Measurements from ENCODE around the gene CLMN. TPM values are rescaled to one million over a fixed set of nuclear protein-coding genes. Genes with fewer than 3 reads are reported as not detected.
A peak's percentile ranks its signal among the peaks of the same experiment; 100 is the strongest.

Gene CLMN
- total RNA-seq, 4 donors from 2014 or later, result 3.8 to 10.0 (median 5.3) TPM

DNA sequence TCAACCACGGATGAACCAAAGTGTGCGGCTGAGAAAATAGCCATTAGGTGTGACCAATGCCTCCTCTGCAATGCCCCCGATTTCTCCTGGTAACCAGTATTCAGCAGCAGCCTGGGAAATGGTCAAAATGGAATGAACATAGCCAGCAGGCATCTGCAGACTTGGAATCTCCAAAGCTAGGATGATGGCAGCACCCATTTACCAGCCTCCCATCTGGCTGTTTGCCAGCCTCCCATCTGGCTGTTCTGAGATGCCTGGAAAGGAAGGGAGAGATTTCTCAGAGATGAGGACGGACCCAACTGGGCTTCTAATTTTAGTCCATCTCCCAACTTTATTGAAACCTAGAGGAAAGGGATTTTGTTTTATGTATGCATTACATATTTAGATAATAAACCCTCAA lies 16.2 kb downstream of the CLMN start:
- peaks cover 8% of the 10 kb centered on the region for H3K27me3 ChIP-seq
- WGBS, 2 donors (ENCODE audit: low coverage in 1 of 2), result 68 to 100% methylated on average over 1 to 2 of the region's 4 CpGs
- H3K4me3 ChIP-seq, result no peak overlapping the region
- no peak overlapping the region for H3K27ac ChIP-seq
- peaks cover 0 to 31% (median 0%) of the 10 kb centered on the region in 3 donors for H3K4me1 ChIP-seq
- TF ChIP-seq POLR2AphosphoS5 (IDR thresholded peaks at IDR 0.05), result no peak
- TF ChIP-seq, protein P1, sequence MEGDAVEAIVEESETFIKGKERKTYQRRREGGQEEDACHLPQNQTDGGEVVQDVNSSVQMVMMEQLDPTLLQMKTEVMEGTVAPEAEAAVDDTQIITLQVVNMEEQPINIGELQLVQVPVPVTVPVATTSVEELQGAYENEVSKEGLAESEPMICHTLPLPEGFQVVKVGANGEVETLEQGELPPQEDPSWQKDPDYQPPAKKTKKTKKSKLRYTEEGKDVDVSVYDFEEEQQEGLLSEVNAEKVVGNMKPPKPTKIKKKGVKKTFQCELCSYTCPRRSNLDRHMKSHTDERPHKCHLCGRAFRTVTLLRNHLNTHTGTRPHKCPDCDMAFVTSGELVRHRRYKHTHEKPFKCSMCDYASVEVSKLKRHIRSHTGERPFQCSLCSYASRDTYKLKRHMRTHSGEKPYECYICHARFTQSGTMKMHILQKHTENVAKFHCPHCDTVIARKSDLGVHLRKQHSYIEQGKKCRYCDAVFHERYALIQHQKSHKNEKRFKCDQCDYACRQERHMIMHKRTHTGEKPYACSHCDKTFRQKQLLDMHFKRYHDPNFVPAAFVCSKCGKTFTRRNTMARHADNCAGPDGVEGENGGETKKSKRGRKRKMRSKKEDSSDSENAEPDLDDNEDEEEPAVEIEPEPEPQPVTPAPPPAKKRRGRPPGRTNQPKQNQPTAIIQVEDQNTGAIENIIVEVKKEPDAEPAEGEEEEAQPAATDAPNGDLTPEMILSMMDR (IDR thresholded peaks at IDR 0.05), result no peak
- no peak for TF ChIP-seq EP300 (IDR thresholded peaks at IDR 0.05)
- no peak for TF ChIP-seq POLR2A (IDR thresholded peaks at IDR 0.05)
- H3K9me3 ChIP-seq, result no peaks in the 10 kb centered on the region
- ATAC-seq, result no peak
- H3K36me3 ChIP-seq, result no peaks in the 10 kb centered on the region

DNA sequence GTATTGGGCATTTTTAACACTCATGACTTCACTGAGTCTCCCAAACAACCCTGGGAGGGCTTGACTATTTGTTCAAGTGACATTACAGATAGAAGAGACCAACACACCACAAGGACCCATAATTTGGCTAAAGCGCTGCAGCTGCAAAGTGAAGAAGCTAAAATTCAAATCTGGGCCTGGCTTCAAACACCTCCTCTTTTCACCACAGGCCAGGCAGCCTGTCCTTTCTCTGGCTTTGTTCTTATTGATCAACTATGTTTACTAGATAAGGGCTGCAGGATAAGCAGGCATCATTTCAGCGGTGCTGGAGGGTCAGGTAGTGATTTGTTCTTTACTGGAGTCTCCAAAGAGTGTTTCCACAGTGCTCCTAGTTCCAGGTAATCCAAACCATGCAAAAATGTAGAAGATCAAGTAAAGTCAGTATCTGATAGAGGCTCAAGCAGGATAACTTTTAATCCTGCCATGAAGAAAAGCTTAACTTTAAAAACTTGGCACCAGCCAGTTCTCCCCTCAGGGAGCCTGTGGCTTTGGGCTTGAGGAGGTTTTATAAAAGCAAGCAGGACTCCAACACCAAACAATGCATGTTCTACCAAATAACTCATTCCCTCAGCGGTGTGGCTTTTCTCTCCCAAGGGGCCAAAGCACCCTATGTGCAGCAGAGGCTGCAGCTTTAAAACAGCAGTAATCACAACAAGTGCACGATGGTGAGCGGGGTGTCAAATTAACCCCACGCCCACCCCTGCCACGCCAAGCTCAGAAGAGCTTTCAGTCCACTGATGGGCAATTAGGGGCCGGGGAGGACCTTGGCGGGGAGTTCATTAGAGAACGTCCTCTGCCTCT lies 16.8 kb downstream of the CLMN start:
- Histone ChIP-seq H3K4me1 (peaks cover 0 to 29% (median 0%) of the 10 kb centered on the region in 3 donors), H3K27ac (no peak overlapping the region), H3K36me3 (no peaks in the 10 kb centered on the region), H3K9me3 (no peaks in the 10 kb centered on the region), H3K27me3 (peaks cover 8% of the 10 kb centered on the region), H3K4me3 (no peak overlapping the region)
- WGBS, 2 donors (ENCODE audit: low coverage in 1 of 2), result 39 to 76% methylated on average over 3 to 7 of the region's 10 CpGs
- TF ChIP-seq EP300 (IDR thresholded peaks at IDR 0.05) (no peak), POLR2A (IDR thresholded peaks at IDR 0.05) (no peak), POLR2AphosphoS5 (IDR thresholded peaks at IDR 0.05) (no peak)
- TF ChIP-seq, protein P1 (IDR thresholded peaks at IDR 0.05), result no peak
- no peak for ATAC-seq

DNA sequence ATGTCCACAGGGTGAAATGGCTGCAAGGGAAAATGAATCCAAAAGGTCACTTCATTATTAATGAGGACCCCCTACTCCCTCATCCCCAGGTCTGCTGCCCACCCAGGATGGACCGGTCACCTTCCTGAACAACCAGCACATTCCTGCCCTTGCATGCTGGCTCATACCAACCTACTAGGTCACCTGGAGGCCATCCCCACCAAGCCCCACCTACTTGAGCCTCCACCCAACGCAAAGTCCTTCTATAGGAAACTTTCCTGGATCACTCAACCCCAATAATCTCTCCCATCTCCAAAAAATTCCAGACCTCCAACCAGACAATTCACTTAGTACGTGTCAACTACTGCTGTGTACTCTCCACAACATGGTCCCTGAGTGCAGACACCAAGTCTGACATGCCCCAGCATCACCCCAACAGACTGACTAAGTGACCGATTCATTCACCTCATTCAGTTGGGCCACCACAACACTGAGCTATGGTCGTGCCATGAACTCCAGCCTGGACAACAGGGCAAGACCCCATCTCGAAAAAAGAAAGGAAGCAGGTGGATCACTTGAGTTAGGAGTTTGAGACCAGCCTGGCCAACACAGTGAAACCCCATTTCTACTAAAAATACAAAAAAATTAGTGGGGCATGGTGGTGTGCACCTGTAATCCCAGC lies 18.1 kb downstream of the CLMN start:
- peaks cover 0 to 23% (median 0%) of the 10 kb centered on the region in 3 donors for H3K4me1 ChIP-seq
- no peak for TF ChIP-seq EP300 (IDR thresholded peaks at IDR 0.05)
- TF ChIP-seq, protein P1 (IDR thresholded peaks at IDR 0.05), result no peak
- TF ChIP-seq POLR2A (IDR thresholded peaks at IDR 0.05), result no peak
- TF ChIP-seq POLR2AphosphoS5 (IDR thresholded peaks at IDR 0.05), result no peak
- no peaks in the 10 kb centered on the region for H3K36me3 ChIP-seq
- peak overlapping the region in 3 of 4 donors; percentile 14 to 39 (median 17) for H3K27ac ChIP-seq
- H3K4me3 ChIP-seq, result no peak overlapping the region
- 82 to 92% methylated on average over 2 to 4 of the region's 6 CpGs for WGBS, 2 donors (ENCODE audit: low coverage in 1 of 2)
- no peaks in the 10 kb centered on the region for H3K9me3 ChIP-seq
- H3K27me3 ChIP-seq, result peaks cover 8% of the 10 kb centered on the region
- no peak for ATAC-seq

DNA sequence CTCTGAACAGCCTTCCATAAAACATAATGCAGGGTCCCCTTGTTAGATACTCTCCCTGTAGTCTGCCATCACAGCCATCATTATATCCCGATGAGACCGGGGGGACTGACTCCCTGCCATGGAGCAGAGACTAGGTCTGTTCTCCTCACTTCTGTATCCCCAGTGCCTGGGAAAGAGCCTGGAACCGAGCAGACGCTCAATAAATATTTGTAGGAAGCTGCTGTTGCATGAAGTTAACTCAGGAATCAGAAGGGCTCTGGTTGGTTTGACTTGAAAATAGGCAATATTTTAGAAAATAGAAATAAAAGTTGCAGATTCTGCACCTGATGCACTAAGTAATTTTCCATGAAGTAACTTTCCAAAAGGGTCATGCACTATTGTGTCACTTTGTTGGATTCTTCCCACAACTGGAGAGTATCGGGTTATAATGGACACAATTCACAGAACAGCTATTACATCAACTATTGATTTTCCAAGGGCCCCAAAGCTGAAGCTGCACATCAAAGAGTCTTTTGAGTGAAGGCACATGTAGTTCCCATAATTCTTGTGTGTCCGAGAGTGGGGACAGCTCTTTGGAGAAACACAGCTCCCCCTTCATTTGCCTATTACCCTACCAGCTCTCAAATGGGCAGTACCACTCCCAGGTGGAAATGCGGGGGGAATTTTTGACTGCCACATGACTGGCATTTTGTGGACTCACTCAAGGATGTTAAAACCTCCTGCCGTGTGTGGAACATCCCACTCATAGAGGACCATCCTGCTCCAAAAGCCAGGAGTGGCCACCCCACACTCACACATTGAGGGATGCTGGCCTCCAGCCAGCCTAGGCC lies 18.8 kb downstream of the CLMN start:
- peaks cover 8% of the 10 kb centered on the region for H3K27me3 ChIP-seq
- no peaks in the 10 kb centered on the region for H3K36me3 ChIP-seq
- TF ChIP-seq, protein P1 (IDR thresholded peaks at IDR 0.05), result no peak
- TF ChIP-seq EP300 (IDR thresholded peaks at IDR 0.05), result no peak
- no peak for TF ChIP-seq POLR2AphosphoS5 (IDR thresholded peaks at IDR 0.05)
- TF ChIP-seq POLR2A (IDR thresholded peaks at IDR 0.05), result no peak
- no peak overlapping the region for H3K4me3 ChIP-seq
- H3K9me3 ChIP-seq, result peaks cover 0 to 6% (median 0%) of the 10 kb centered on the region in 3 donors
- 71 to 77% methylated on average over 5 to 7 of the region's 8 CpGs for WGBS, 2 donors (ENCODE audit: low coverage in 1 of 2)
- ATAC-seq, result no peak
- peaks cover 0 to 23% (median 0%) of the 10 kb centered on the region in 3 donors for H3K4me1 ChIP-seq
- peak overlapping the region in 3 of 4 donors; percentile 14 to 39 (median 35) for H3K27ac ChIP-seq

Data from gastroesophageal sphincter (tissue), 4 donors.